HG03520 (cell line): Measurements from ENCODE around the gene ASCL5.
A peak's percentile ranks its signal among the peaks of the same experiment; 100 is the strongest.

Experiments used
- ATAC-seq: cut with Tn5 transposase; IDR thresholded peaks from one replicate; pipeline ENCODE4 v1.9.1; 2021; ENCODE audit warnings: mild to moderate bottlenecking, moderate library complexity; ENCODE audit not compliant: unreplicated experiment

The ASCL5 gene

GRCh38 chr1:201137024-201137392, 10.0 kb upstream of the ASCL5 start:
- ATAC-seq = no peak

GRCh38 chr1:201136355-201137023, 9.5 kb upstream of the ASCL5 start:
- no peak for ATAC-seq

- ATAC-seq = no peak
Measured at GRCh38 chr1:201134405-201134804, 7.4 kb upstream of the ASCL5 start.

- no peak for ATAC-seq
Measured at GRCh38 chr1:201131398-201131797, 4.4 kb upstream of the ASCL5 start.

- no peak for ATAC-seq
Measured at GRCh38 chr1:201128962-201129361, 2.0 kb upstream of the ASCL5 start.

GRCh38 chr1:201128476-201128875, 1.5 kb upstream of the ASCL5 start:
- ATAC-seq = no peak

- ATAC-seq = no peak
Measured at GRCh38 chr1:201127755-201128455, 921 bp upstream of the ASCL5 start.

- ATAC-seq = no peak
Measured at GRCh38 chr1:201126463-201126831, 537 bp downstream of the ASCL5 start.

- ATAC-seq = no peak
Measured at GRCh38 chr1:201125800-201126199, 1.2 kb downstream of the ASCL5 start.

GRCh38 chr1:201125019-201125418, 2.0 kb downstream of the ASCL5 start:
- ATAC-seq = no peak

GRCh38 chr1:201123866-201124265, 3.1 kb downstream of the ASCL5 start:
- ATAC-seq = no peak

GRCh38 chr1:201122321-201122957, 4.5 kb downstream of the ASCL5 start:
- no peak for ATAC-seq

GRCh38 chr1:201119206-201120197, 7.5 kb downstream of the ASCL5 start:
- ATAC-seq = peak; percentile 48

- no peak for ATAC-seq
Measured at GRCh38 chr1:201116091-201116490, 10.9 kb downstream of the ASCL5 start.

GRCh38 chr1:201115390-201115937, 11.5 kb downstream of the ASCL5 start:
- no peak for ATAC-seq

GRCh38 chr1:201114245-201115131, 12.5 kb downstream of the ASCL5 start:
- peak; percentile 81 for ATAC-seq

GRCh38 chr1:201113451-201114244, 13.3 kb downstream of the ASCL5 start:
- ATAC-seq = no peak

GRCh38 chr1:201112926-201113325, 14.1 kb downstream of the ASCL5 start:
- no peak for ATAC-seq

- ATAC-seq = no peak
Measured at GRCh38 chr1:201112173-201112731, 14.7 kb downstream of the ASCL5 start, which contains the start of gene CACNA1S. TSS of gene CACNA1S (minus strand) at chr1:201112426. CDS start at chr1:201112339, 87 bp downstream.
